Caco-2 (cell line): ENCODE measurements around the gene ABL2. TPM values are rescaled to one million over a fixed set of nuclear protein-coding genes. Genes with fewer than 3 reads are reported as not detected.

Source experiments
- BruUV-seq: library from RNA; stranded (reverse); fragments of 400-500 nt; replicated peaks from 2 replicates; lab custom pipeline; 2021; lab: Mats Ljungman, UMichigan
- CTCF ChIA-PET: fragments of 300-600 bp; sonication (Branson Sonifier 250); formaldehyde crosslinking; loops from one replicate; lab custom pipeline; 2022; ENCODE audit warnings: antibody characterized with exemption; lab: Charles Lee
- POLR2A ChIA-PET: fragments of 300-600 bp; sonication (Branson Sonifier 250); formaldehyde crosslinking; loops from one replicate; lab custom pipeline; 2022; ENCODE audit warnings: antibody characterized with exemption; lab: Charles Lee
- DNase-seq, 2 experiments: peaks; one replicate each; pipeline versions ENCODE4 v3.0.0 to v3.0.0-alpha.2; 2020 to 2022
- H3K27me3 ChIP-seq: replicated peaks from 2 replicates; pipeline ENCODE4 v1.6.0; 2011; ENCODE audit warnings: low read length; ENCODE audit not compliant: control insufficient read depth, insufficient read depth
- H3K36me3 ChIP-seq: 2 replicates; pipeline ENCODE4 v1.5.1; 2011; ENCODE audit warnings: low read length; ENCODE audit not compliant: control insufficient read depth, insufficient read depth
- H3K4me1 ChIP-seq: fragments of 250-450 bp; sonication (Bioruptor Pico); 2 replicates; pipeline ENCODE4 v1.5.1; 2020; ENCODE audit warnings: mild to moderate bottlenecking
- H3K4me3 ChIP-seq: 2 replicates; pipeline ENCODE4 v1.5.1; 2011; ENCODE audit warnings: low read depth, mild to moderate bottlenecking, control low read depth, low read length
- H3K9me3 ChIP-seq: fragments of 250-450 bp; sonication (Bioruptor Pico); 2 replicates; pipeline ENCODE4 v1.5.1; 2020; ENCODE audit warnings: mild to moderate bottlenecking, moderate library complexity
- H3K27ac Mint-ChIP-seq: one replicate; pipeline ENCODE4 v1.8.0; 2022; ENCODE audit warnings: mixed read lengths; ENCODE audit not compliant: unreplicated experiment
- H3K27me3 Mint-ChIP-seq: one replicate; pipeline ENCODE4 v1.8.0; 2022; ENCODE audit warnings: mixed read lengths; ENCODE audit not compliant: insufficient read depth, unreplicated experiment
- H3K36me3 Mint-ChIP-seq: one replicate; pipeline ENCODE4 v1.8.0; 2022; ENCODE audit warnings: mild to moderate bottlenecking, mixed read lengths; ENCODE audit not compliant: insufficient read depth, unreplicated experiment
- H3K4me1 Mint-ChIP-seq: one replicate; pipeline ENCODE4 v1.8.0; 2022; ENCODE audit warnings: low read depth, mixed read lengths; ENCODE audit not compliant: unreplicated experiment
- H3K4me3 Mint-ChIP-seq: one replicate; pipeline ENCODE4 v1.8.0; 2022; ENCODE audit warnings: mild to moderate bottlenecking, moderate library complexity, mixed read lengths; ENCODE audit not compliant: unreplicated experiment
- H3K9me3 Mint-ChIP-seq: one replicate; pipeline ENCODE4 v1.8.0; 2022; ENCODE audit warnings: mixed read lengths; ENCODE audit not compliant: unreplicated experiment
- CTCF ChIP-seq, 2 experiments: fragments of 200-600 bp in 1 of 2; IDR thresholded peaks; 1 replicate in 1 of 2; 2 replicates in 1 of 2; pipeline versions ENCODE4 v1.5.1 to v1.8.0; 2011 to 2022; ENCODE audit warnings: antibody characterized with exemption in 1 of 2, control low read depth in 1 of 2, inconsistent platforms in 1 of 2, low read depth in 1 of 2, low read length in 1 of 2, mild to moderate bottlenecking in 1 of 2, moderate library complexity in 1 of 2; ENCODE audit not compliant: insufficient read depth in 1 of 2, severe bottlenecking in 1 of 2, unreplicated experiment in 1 of 2
- intact Hi-C: fragments of 100-400 bp; cut with micrococcal nuclease; formaldehyde crosslinking; loops from one replicate; pipeline ENCODE4 v1.10.0; 2022; ENCODE audit not compliant: unreplicated experiment
- total RNA-seq: library from RNA; stranded (reverse); gene quantifications from 2 replicates; pipeline ENCODE4 v1.2.3, GENCODE V29; 2022

The ABL2 gene
- total RNA-seq, 1 experiment from 2014 or later: 21.6 TPM

- intact Hi-C loops: loop anchor here (1.0 to 10.0 kb wide), 4 partner anchors 286 to 1411 kb away; no protein-coding TSS in a partner anchor
- TF ChIP-seq CTCF (IDR thresholded peaks at IDR 0.05; ENCODE audit: insufficient read depth in 1 of 2, low read depth in 1 of 2, low read length in 1 of 2, severe bottlenecking in 1 of 2, unreplicated experiment in 1 of 2): no peak
- Mint-ChIP-seq H3K9me3 (no peaks in the 10 kb centered on the region), H3K4me3 (peak overlapping the region; percentile 98), H3K27ac (peak overlapping the region; percentile 96), H3K4me1 (peaks cover 9% of the 10 kb centered on the region), H3K27me3 (no peaks in the 10 kb centered on the region), H3K36me3 (peaks cover 25% of the 10 kb centered on the region)
- Histone ChIP-seq H3K27me3 (no peaks in the 10 kb centered on the region), H3K36me3 (no peaks in the 10 kb centered on the region; the same call in 1 of the 2 replicates), H3K4me3 (peak overlapping the region; percentile 97), H3K9me3 (no peaks in the 10 kb centered on the region), H3K4me1 (peaks cover 5% of the 10 kb centered on the region; the same call in 1 of the 2 replicates)
- DNase-seq: no peak
- ChIA-PET POLR2A (interaction anchor here (1.6 kb wide), 1 partner anchor 211 kb away, joined by 4 read pairs; the partner anchor contains the start of gene SOAT1), CTCF (interaction anchor here (0.9 to 1.0 kb wide), 2 partner anchors 38 to 211 kb away, joined by 3 read pairs; partner anchors contain the start of gene SOAT1)
- TSS peak; percentile 31 for BruUV-seq
These were observed 146.5 kb downstream of the ABL2 start for GRCh38 chr1:179082999-179083335.

GRCh38 chr1:179082333-179082998 lies 147.0 kb downstream of the ABL2 start:
- Mint-ChIP-seq H3K4me3 (peak overlapping the region; percentile 98), H3K27ac (peak overlapping the region; percentile 96), H3K36me3 (peaks cover 25% of the 10 kb centered on the region), H3K4me1 (peaks cover 9% of the 10 kb centered on the region), H3K9me3 (no peaks in the 10 kb centered on the region), H3K27me3 (no peaks in the 10 kb centered on the region)
- Histone ChIP-seq H3K27me3 (no peaks in the 10 kb centered on the region), H3K36me3 (no peaks in the 10 kb centered on the region), H3K4me3 (peak overlapping the region; percentile 97), H3K9me3 (no peaks in the 10 kb centered on the region), H3K4me1 (peaks cover 5% of the 10 kb centered on the region; the same call in 1 of the 2 replicates)
- ChIA-PET CTCF (interaction anchor here (0.6 to 1.0 kb wide), 4 partner anchors 10 to 211 kb away, joined by 3 to 7 read pairs (median 3); partner anchors contain the start of gene SOAT1), POLR2A (interaction anchor here (1.6 kb wide), 1 partner anchor 211 kb away, joined by 4 read pairs; the partner anchor contains the start of gene SOAT1)
- no TSS peak for BruUV-seq
- no peak for TF ChIP-seq CTCF (IDR thresholded peaks at IDR 0.05; ENCODE audit: insufficient read depth in 1 of 2, low read depth in 1 of 2, low read length in 1 of 2, severe bottlenecking in 1 of 2, unreplicated experiment in 1 of 2)
- intact Hi-C loops: loop anchor here (1.0 to 10.0 kb wide), 4 partner anchors 287 to 1410 kb away; no protein-coding TSS in a partner anchor
- peak; percentile 49 to 51 for DNase-seq

- intact Hi-C loops: loop anchor here (1.0 to 10.0 kb wide), 5 partner anchors 111 to 1410 kb away; no protein-coding TSS in a partner anchor
- peaks cover 9% of the 10 kb centered on the region for H3K4me1 Mint-ChIP-seq
- no peaks in the 10 kb centered on the region for H3K27me3 ChIP-seq
- POLR2A ChIA-PET: interaction anchor here (1.6 kb wide), 1 partner anchor 212 kb away, joined by 4 read pairs; the partner anchor contains the start of gene SOAT1
- TF ChIP-seq CTCF (IDR thresholded peaks at IDR 0.05; ENCODE audit: insufficient read depth in 1 of 2, low read depth in 1 of 2, low read length in 1 of 2, severe bottlenecking in 1 of 2, unreplicated experiment in 1 of 2): no peak
- peak within 1 kb of the TSS; percentile 97 for H3K4me3 ChIP-seq
- no peaks in the 10 kb centered on the region for H3K9me3 ChIP-seq
- CTCF ChIA-PET: interaction anchor here (0.6 to 0.9 kb wide), 3 partner anchors 11 to 39 kb away, joined by 3 to 7 read pairs (median 3); no protein-coding TSS in a partner anchor
- no peaks in the 10 kb centered on the region for H3K27me3 Mint-ChIP-seq
- peaks cover 24% of the 10 kb centered on the region for H3K36me3 Mint-ChIP-seq
- peak within 1 kb of the TSS; percentile 98 for H3K4me3 Mint-ChIP-seq
- H3K9me3 Mint-ChIP-seq: no peaks in the 10 kb centered on the region
- DNase-seq: peak; percentile 93 to 94
- H3K27ac Mint-ChIP-seq: peak within 1 kb of the TSS; percentile 96
- H3K36me3 ChIP-seq: no peaks in the 10 kb centered on the region
- BruUV-seq: no TSS peak
- peaks cover 5% of the 10 kb centered on the region; the same call in 1 of the 2 replicates for H3K4me1 ChIP-seq
These were observed 147.7 kb downstream of the ABL2 start, which contains the start of gene TOR3A for GRCh38 chr1:179081687-179082332. Gene TOR3A (plus strand): TSS chr1:179082070. CDS start chr1:179082129, 59 bp downstream.
